ENCODE data around the gene GMIP.

- no peak for TF ChIP-seq POLR2A (IDR thresholded peaks at IDR 0.05; ENCODE audit: low read depth, low read length)
- TF ChIP-seq POLR2AphosphoS5 (IDR thresholded peaks at IDR 0.05; ENCODE audit: low read depth, low read length) = no peak
- no peak for TF ChIP-seq SPI1 (IDR thresholded peaks at IDR 0.05; ENCODE audit: low read depth, low read length)
- TF ChIP-seq TAF1 (IDR thresholded peaks at IDR 0.05; ENCODE audit: low read depth, low read length) = no peak
- no peak for TF ChIP-seq PAX5 (IDR thresholded peaks at IDR 0.05; ENCODE audit: insufficient read depth, low read length, severe bottlenecking)
- no peak for TF ChIP-seq POU2F2 (IDR thresholded peaks at IDR 0.05; ENCODE audit: low read depth, low read length)
Observed at GRCh38 chr19:19588546-19588945, 54.9 kb downstream of the GMIP start.
